ENCODE results near the gene NSMF. TPM values are rescaled to one million over a fixed set of nuclear protein-coding genes. Genes with fewer than 3 reads are reported as not detected.

Gene NSMF
- total RNA-seq, 2 donors from 2014 or later, result 42.4 to 128 TPM

GRCh38 chr9:137441289-137441934 lies 17.7 kb downstream of the NSMF start, which contains the start of gene ENTPD8:
Gene ENTPD8 (minus strand): TSS chr9:137441357. CDS start chr9:137438285, 3,072 bp downstream.
- intact Hi-C loops (cut with DNase I), result no loop called here
- TF ChIP-seq CTCF (IDR thresholded peaks at IDR 0.05), result no peak
- no peak for TF ChIP-seq POLR2AphosphoS5 (IDR thresholded peaks at IDR 0.05)
- TF ChIP-seq POLR2A (IDR thresholded peaks at IDR 0.05), result no peak
- Histone ChIP-seq H3K27ac (no peak within 1 kb of the TSS), H3K4me1 (replicated peaks) (no peaks in the 10 kb centered on the region), H3K4me3 (peak within 1 kb of the TSS; percentile 22 to 35), H3K9me3 (no peaks in the 10 kb centered on the region), H3K27me3 (replicated peaks; ENCODE audit: insufficient read depth) (no peaks in the 10 kb centered on the region), H3K36me3 (no peaks in the 10 kb centered on the region)
- 0% methylated on average over 16 of the region's 62 CpGs for WGBS
- no peak for DNase-seq (ENCODE audit: low spot score)

DNA sequence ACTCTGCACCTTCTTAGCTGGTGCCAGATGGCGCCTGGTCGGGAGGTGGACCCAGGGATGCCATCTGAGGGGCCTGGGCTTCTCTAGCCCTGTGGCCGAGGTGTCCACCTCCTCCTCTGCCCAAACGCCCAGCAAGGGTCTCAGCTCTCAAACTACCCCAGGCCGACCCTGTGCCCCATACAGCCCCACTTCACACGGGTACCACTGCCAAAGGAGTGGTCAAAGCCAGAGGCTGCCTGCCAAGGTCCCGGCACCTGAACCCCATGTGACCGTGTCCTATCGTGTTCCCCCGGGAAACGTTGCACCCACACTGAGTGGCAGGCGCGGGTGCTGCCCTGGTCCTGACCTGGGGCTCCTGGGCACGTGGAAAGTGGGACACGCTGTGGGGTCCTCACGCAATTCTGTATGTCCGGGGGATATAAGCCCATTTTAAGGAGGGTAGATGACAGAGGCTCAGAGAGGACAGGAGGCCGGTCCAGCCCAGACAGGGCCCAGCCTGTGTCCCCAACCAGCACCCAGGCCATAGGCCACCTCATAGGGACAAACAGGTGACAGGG lies 19.9 kb downstream of the NSMF start:
- Histone ChIP-seq H3K27ac (no peak overlapping the region), H3K4me1 (replicated peaks) (peaks cover 3% of the 10 kb centered on the region), H3K4me3 (no peak overlapping the region), H3K36me3 (no peaks in the 10 kb centered on the region), H3K27me3 (replicated peaks; ENCODE audit: insufficient read depth) (no peaks in the 10 kb centered on the region), H3K9me3 (no peaks in the 10 kb centered on the region)
- TF ChIP-seq POLR2AphosphoS5 (IDR thresholded peaks at IDR 0.05) (no peak), CTCF (IDR thresholded peaks at IDR 0.05) (no peak), POLR2A (IDR thresholded peaks at IDR 0.05) (no peak)
- 60% methylated on average over 11 of the region's 18 CpGs for WGBS
- DNase-seq (ENCODE audit: low spot score), result no peak
- intact Hi-C loops (cut with DNase I), result no loop called here

- no peak overlapping the region for H3K27ac ChIP-seq
- no peaks in the 10 kb centered on the region for H3K36me3 ChIP-seq
- H3K4me3 ChIP-seq, result no peak overlapping the region
- 84% methylated on average over 15 of the region's 22 CpGs for WGBS
- no peaks in the 10 kb centered on the region for H3K9me3 ChIP-seq
- H3K27me3 ChIP-seq (replicated peaks; ENCODE audit: insufficient read depth), result no peaks in the 10 kb centered on the region
- intact Hi-C loops (cut with DNase I), result no loop called here
- TF ChIP-seq CTCF (IDR thresholded peaks at IDR 0.05), result no peak
- no peak for TF ChIP-seq POLR2A (IDR thresholded peaks at IDR 0.05)
- no peak for TF ChIP-seq POLR2AphosphoS5 (IDR thresholded peaks at IDR 0.05)
- peaks cover 3% of the 10 kb centered on the region for H3K4me1 ChIP-seq (replicated peaks)
- no peak for DNase-seq (ENCODE audit: low spot score)
Observed at GRCh38 chr9:137438591-137439157, 20.5 kb downstream of the NSMF start.

DNA sequence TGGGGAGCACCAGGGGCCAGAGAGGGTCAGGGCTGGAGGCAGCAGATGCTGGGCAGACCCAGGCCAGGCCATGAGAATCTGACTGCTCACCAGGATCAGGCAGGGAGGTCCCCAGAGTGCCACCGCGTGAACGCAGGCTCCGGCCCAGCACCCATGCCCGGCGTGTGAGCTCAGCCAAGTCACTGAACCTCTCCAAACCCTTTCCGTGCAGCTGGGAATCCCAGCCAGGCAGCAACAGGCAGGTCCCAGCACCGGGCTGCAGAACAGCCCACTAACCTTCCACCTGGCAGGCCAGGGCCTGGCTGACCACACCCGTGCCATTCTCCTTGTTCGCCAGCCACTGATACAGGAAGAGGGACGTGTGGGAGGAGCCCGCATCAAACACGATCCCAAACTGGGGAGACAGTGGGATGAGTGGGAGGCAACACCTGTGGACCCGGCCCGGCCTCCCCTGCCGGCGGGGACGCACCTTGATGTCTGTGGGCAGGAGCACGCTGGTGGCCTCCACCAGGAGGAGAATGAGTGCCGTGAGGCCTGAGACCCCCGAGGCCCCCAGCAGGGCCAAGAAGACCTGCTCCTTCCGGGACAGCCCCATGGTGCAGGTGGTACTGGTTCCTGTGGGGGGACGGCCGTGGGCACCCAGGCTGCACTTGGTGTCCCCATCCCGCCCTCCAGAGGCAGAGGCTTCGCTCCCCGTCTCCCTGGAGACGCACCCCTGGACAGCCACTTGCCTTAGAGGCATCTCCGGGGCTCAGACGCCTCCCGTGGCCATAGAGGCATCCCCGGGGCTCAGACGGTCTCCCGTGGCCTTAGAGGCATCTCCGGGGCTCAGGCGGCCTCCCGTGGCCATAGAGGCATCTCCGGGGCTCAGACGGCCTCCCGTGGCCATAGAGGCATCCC lies 21.2 kb downstream of the NSMF start:
- Histone ChIP-seq H3K27me3 (replicated peaks; ENCODE audit: insufficient read depth) (no peaks in the 10 kb centered on the region), H3K4me1 (replicated peaks) (peaks cover 3% of the 10 kb centered on the region)
- 70% methylated on average over 33 of the region's 40 CpGs for WGBS

More for the DNA sequence above, 21.2 kb downstream of the NSMF start:
- H3K9me3 ChIP-seq, result no peaks in the 10 kb centered on the region
- H3K4me3 ChIP-seq, result no peak overlapping the region
- H3K36me3 ChIP-seq, result no peaks in the 10 kb centered on the region
- no peak overlapping the region for H3K27ac ChIP-seq
- intact Hi-C loops (cut with DNase I), result no loop called here
- TF ChIP-seq POLR2AphosphoS5 (IDR thresholded peaks at IDR 0.05) (no peak), CTCF (IDR thresholded peaks at IDR 0.05) (no peak), POLR2A (IDR thresholded peaks at IDR 0.05) (no peak)
- no peak for DNase-seq (ENCODE audit: low spot score)
